ENCODE data around the gene DNAH6. TPM values are rescaled to one million over a fixed set of nuclear protein-coding genes. Genes with fewer than 3 reads are reported as not detected.

DNAH6 gene
- total and polyA plus RNA-seq, 2 experiments from 2014 or later: 0.11 TPM; not detected in 1

DNA sequence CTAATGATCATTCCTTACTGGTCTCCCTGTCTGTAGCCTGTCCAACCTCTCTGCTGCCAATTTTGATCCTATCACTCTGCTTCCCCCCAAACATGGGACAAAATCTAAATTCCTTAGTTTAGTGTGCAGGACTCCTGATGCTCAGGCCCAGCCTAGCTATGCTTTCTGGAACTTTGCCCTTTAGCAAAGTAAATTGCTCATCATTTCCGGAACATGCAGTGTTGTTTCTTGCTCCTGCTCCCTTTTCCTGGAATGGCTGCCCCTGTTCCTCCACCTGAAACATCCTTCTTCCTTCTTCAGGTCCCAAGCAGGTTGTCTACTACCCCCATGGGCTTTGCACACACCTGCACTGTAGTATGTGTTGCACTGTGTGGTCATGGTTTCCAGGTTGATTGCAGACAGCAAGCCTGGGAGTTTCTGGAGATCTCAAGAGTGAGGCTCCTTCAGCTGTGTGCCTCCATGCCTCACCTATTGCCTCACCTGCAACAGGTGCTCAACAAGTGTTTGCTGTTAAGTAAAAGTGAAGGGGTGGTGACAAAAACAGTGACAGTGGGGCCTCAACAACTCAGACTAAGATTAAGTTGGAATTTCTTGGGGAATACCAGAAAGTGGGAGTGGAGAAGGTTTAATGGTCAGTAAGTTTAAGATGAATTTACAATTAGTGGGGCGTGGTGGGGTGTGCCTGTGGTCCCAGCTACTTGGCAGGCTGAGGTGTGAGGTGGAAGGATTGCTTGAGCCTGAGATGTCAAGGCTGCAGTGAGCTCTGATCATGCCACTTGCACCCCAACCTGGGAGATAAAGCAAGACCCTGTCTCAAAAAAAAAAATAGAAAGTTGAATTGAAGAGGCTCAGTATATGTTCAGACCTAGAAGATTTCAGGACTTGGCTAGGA lies 120.0 kb downstream of the DNAH6 start:
- TF ChIP-seq EZH2phosphoT487 (IDR thresholded peaks at IDR 0.05; ENCODE audit: insufficient read depth, low read depth): no peak
- TF ChIP-seq EZH2 (IDR thresholded peaks at IDR 0.05; ENCODE audit: insufficient read depth, poor library complexity, severe bottlenecking): no peak
- in situ Hi-C loops (cut with MboI): no loop called here

DNA sequence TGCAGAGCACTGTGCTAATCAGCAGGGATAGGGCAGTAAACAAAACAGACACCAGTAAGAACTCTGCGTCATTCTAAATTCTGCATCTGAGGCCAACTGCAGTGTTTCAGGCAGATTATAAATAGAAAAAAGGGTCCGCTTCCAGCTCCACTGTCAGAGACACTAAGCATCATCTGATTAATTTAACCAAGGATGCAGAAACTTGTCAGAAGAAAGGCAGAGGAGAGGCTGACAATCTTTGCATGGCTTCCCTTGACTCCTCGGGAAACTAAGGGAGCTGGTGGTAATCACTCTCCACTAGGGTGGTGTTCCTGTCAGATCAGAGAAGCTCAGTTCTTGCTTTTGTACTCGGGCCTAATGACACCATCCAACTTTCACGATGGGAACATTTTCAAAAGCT lies 123.5 kb downstream of the DNAH6 start:
- in situ Hi-C loops (cut with MboI): no loop called here

More for the DNA sequence above, 120.0 kb downstream of the DNAH6 start:
- Histone ChIP-seq H3K27ac (no peak overlapping the region), H4K20me1 (ENCODE audit: insufficient read depth) (no peaks in the 10 kb centered on the region), H3F3A (ENCODE audit: insufficient read depth) (no peaks in the 10 kb centered on the region), H3K27me3 (replicated peaks; ENCODE audit: insufficient read depth) (no peaks in the 10 kb centered on the region; the same call in none of the 2 replicates), H3K36me3 (ENCODE audit: low read depth) (no peaks in the 10 kb centered on the region), H2AFZ (no peak overlapping the region), H3K4me2 (ENCODE audit: unreplicated experiment) (no peak overlapping the region), H3K4me3 (no peak overlapping the region), H3K4me1 (ENCODE audit: insufficient read depth) (no peaks in the 10 kb centered on the region), H3K9me2 (ENCODE audit: insufficient read depth) (no peaks in the 10 kb centered on the region), H3K79me2 (ENCODE audit: insufficient read depth) (no peaks in the 10 kb centered on the region), H3K9me3 (ENCODE audit: low read depth) (peaks cover 2% of the 10 kb centered on the region), H3K9ac (no peak overlapping the region)
- peak; percentile 32 for DNase-seq
- WGBS, 2 experiments (ENCODE audit: low coverage in 1 of 2, low lambda C conversion rate in 2 of 2, missing lambda C conversion rate in 2 of 2): 21 to 30% methylated on average over 2 of the region's 2 CpGs

DNA sequence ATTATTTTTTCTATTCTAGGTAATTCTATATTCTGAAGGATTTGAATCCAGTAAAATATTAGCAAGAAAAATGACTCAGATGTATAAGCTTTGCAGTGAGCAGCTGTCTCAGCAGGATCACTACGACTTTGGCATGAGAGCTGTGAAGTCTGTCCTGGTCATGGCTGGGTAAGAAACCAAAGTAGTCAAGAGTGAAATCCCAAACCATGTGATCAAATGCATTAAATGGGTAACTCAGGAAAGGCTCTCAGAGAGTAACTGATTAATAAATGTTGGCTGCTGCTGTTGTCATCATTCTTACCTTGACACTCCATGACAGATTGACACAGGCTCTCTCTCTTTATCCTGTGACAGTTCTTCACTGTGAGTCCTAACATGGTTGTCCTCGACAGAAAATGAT lies 124.1 kb downstream of the DNAH6 start:
- Histone ChIP-seq H3F3A (ENCODE audit: insufficient read depth) (no peaks in the 10 kb centered on the region), H3K27me3 (replicated peaks; ENCODE audit: insufficient read depth) (peaks cover 5% of the 10 kb centered on the region), H3K4me1 (ENCODE audit: insufficient read depth) (no peaks in the 10 kb centered on the region), H3K9ac (no peak overlapping the region), H3K36me3 (ENCODE audit: low read depth) (no peaks in the 10 kb centered on the region), H3K9me2 (ENCODE audit: insufficient read depth) (no peaks in the 10 kb centered on the region), H3K27ac (no peak overlapping the region), H3K9me3 (ENCODE audit: low read depth) (peaks cover 2% of the 10 kb centered on the region), H3K79me2 (ENCODE audit: insufficient read depth) (no peaks in the 10 kb centered on the region), H3K4me2 (ENCODE audit: unreplicated experiment) (no peak overlapping the region), H2AFZ (no peak overlapping the region), H4K20me1 (ENCODE audit: insufficient read depth) (no peaks in the 10 kb centered on the region), H3K4me3 (no peak overlapping the region)
- in situ Hi-C loops (cut with MboI): no loop called here
- TF ChIP-seq EZH2 (IDR thresholded peaks at IDR 0.05; ENCODE audit: insufficient read depth, poor library complexity, severe bottlenecking) (no peak), EZH2phosphoT487 (IDR thresholded peaks at IDR 0.05; ENCODE audit: insufficient read depth, low read depth) (no peak)
- 19 to 22% methylated on average over 2 of the region's 2 CpGs for WGBS, 2 experiments (ENCODE audit: low coverage in 1 of 2, low lambda C conversion rate in 2 of 2, missing lambda C conversion rate in 2 of 2)
- DNase-seq: no peak

More for the DNA sequence above, 123.5 kb downstream of the DNAH6 start:
- no peak overlapping the region for H3K27ac ChIP-seq
- H2AFZ ChIP-seq: no peak overlapping the region
- H3K79me2 ChIP-seq (ENCODE audit: insufficient read depth): no peaks in the 10 kb centered on the region
- DNase-seq: no peak
- WGBS, 2 experiments (ENCODE audit: low coverage in 1 of 2, low lambda C conversion rate in 2 of 2, missing lambda C conversion rate in 2 of 2): 47 to 49% methylated on average over 5 of the region's 5 CpGs
- TF ChIP-seq EZH2phosphoT487 (IDR thresholded peaks at IDR 0.05; ENCODE audit: insufficient read depth, low read depth) (no peak), EZH2 (IDR thresholded peaks at IDR 0.05; ENCODE audit: insufficient read depth, poor library complexity, severe bottlenecking) (no peak)
- H3K4me1 ChIP-seq (ENCODE audit: insufficient read depth): no peaks in the 10 kb centered on the region
- no peak overlapping the region for H3K9ac ChIP-seq
- peaks cover 5% of the 10 kb centered on the region for H3K27me3 ChIP-seq (replicated peaks; ENCODE audit: insufficient read depth)
- H3K9me2 ChIP-seq (ENCODE audit: insufficient read depth): no peaks in the 10 kb centered on the region
- no peaks in the 10 kb centered on the region for H4K20me1 ChIP-seq (ENCODE audit: insufficient read depth)
- H3K4me3 ChIP-seq: no peak overlapping the region
- no peaks in the 10 kb centered on the region for H3F3A ChIP-seq (ENCODE audit: insufficient read depth)
- H3K36me3 ChIP-seq (ENCODE audit: low read depth): no peaks in the 10 kb centered on the region
- no peak overlapping the region for H3K4me2 ChIP-seq (ENCODE audit: unreplicated experiment)
- H3K9me3 ChIP-seq (ENCODE audit: low read depth): peaks cover 2% of the 10 kb centered on the region

DNA sequence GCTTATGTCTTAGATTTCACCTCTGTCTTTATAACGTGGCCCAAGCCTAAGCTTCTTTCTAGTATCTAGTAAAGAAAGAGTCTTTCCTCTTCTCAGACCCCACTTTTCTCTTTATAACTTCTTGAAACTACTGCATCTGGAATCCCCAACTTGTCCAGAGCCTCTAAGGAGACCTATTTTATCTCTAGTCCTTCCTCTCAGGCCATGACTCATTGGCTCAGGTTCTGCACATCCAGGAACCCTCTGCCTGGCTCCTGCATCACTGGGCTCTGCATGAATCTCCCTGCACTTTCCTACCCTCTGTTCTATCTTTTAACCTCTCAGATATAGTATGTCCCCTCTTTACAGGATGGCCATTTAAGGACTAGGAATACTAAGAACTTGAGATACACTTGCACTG lies 124.7 kb downstream of the DNAH6 start:
- peaks cover 2% of the 10 kb centered on the region for H3K9me3 ChIP-seq (ENCODE audit: low read depth)
- TF ChIP-seq EZH2 (IDR thresholded peaks at IDR 0.05; ENCODE audit: insufficient read depth, poor library complexity, severe bottlenecking) (no peak), EZH2phosphoT487 (IDR thresholded peaks at IDR 0.05; ENCODE audit: insufficient read depth, low read depth) (no peak)
- H3K4me3 ChIP-seq: no peak overlapping the region
- H3F3A ChIP-seq (ENCODE audit: insufficient read depth): no peaks in the 10 kb centered on the region
- no peak for DNase-seq
- no peaks in the 10 kb centered on the region for H3K4me1 ChIP-seq (ENCODE audit: insufficient read depth)
- H3K79me2 ChIP-seq (ENCODE audit: insufficient read depth): no peaks in the 10 kb centered on the region
- WGBS, 2 experiments (ENCODE audit: low coverage in 1 of 2, low lambda C conversion rate in 2 of 2, missing lambda C conversion rate in 2 of 2): 23 to 44% methylated on average over 1 of the region's 1 CpG
- no peaks in the 10 kb centered on the region for H3K36me3 ChIP-seq (ENCODE audit: low read depth)
- H3K27ac ChIP-seq: no peak overlapping the region
- H4K20me1 ChIP-seq (ENCODE audit: insufficient read depth): no peaks in the 10 kb centered on the region
- H3K9ac ChIP-seq: no peak overlapping the region
- H3K27me3 ChIP-seq (replicated peaks; ENCODE audit: insufficient read depth): peaks cover 5% of the 10 kb centered on the region
- no peak overlapping the region for H3K4me2 ChIP-seq (ENCODE audit: unreplicated experiment)
- in situ Hi-C loops (cut with MboI): no loop called here
- H3K9me2 ChIP-seq (ENCODE audit: insufficient read depth): no peaks in the 10 kb centered on the region
- H2AFZ ChIP-seq: no peak overlapping the region

All from GM23248 (cell line).